Bronchial epithelial cell (primary cell): ENCODE results near the gene NPHS1. TPM values are rescaled to one million over a fixed set of nuclear protein-coding genes. Genes with fewer than 3 reads are reported as not detected.
"Not testable (repeated sequence)": the region's sequence is repeated elsewhere in the genome, so short reads cannot be mapped to it uniquely, and the experiment has no call there.

Experiments used
- DNase-seq: peaks from one replicate; pipeline ENCODE4 v3.0.0-alpha.2; 2010; ENCODE audit warnings: low read depth
- FAIRE-seq: peaks from 2 replicates; lab custom pipeline; 2011; peaks lifted over from hg19 to GRCh38; lab: Jason Lieb, UNC
- H3K27me3 ChIP-seq: 2 replicates; pipeline ENCODE4 v1.5.1; 2011; ENCODE audit warnings: low read length; ENCODE audit not compliant: control insufficient read depth, insufficient read depth
- H3K36me3 ChIP-seq: 2 replicates; pipeline ENCODE4 v1.5.1; 2011; ENCODE audit warnings: low read length; ENCODE audit not compliant: control insufficient read depth, insufficient read depth
- H3K4me3 ChIP-seq: 2 replicates; pipeline ENCODE4 v1.5.1; 2011; ENCODE audit warnings: mild to moderate bottlenecking, low read depth, low read length, control low read depth
- CTCF ChIP-seq: IDR thresholded peaks from 2 replicates; pipeline ENCODE4 v1.5.1; 2011; ENCODE audit warnings: mild to moderate bottlenecking, moderate library complexity, low read length, control low read depth, inconsistent platforms; ENCODE audit not compliant: insufficient read depth, severe bottlenecking
- total RNA-seq: library from RNA; depleted of rRNA; stranded (reverse); fragments of >200 nt; gene quantifications from 2 replicates; pipeline ENCODE4 v1.2.1, GENCODE V29; 2014

Gene NPHS1
- total RNA-seq, 1 donor from 2014 or later = not detected

- no peaks in the 10 kb centered on the region for H3K27me3 ChIP-seq
- DNase-seq (no peak), FAIRE-seq (no peak)
- TF ChIP-seq CTCF = no peak
- H3K4me3 ChIP-seq = no peak overlapping the region
- peaks cover 15% of the 10 kb centered on the region for H3K36me3 ChIP-seq
These were observed 44.3 kb upstream of the NPHS1 start for GRCh38 chr19:35896643-35897040.

GRCh38 chr19:35895911-35896642 lies 43.8 kb upstream of the NPHS1 start:
- H3K27me3 ChIP-seq = no peaks in the 10 kb centered on the region
- no peak overlapping the region for H3K4me3 ChIP-seq
- FAIRE-seq (no peak), DNase-seq (no peak)
- peaks cover 15% of the 10 kb centered on the region for H3K36me3 ChIP-seq
- no peak for TF ChIP-seq CTCF

- no peak for TF ChIP-seq CTCF
- Histone ChIP-seq H3K36me3 (peaks cover 27% of the 10 kb centered on the region), H3K27me3 (no peaks in the 10 kb centered on the region), H3K4me3 (no peak overlapping the region)
- FAIRE-seq = no peak
- no peak for DNase-seq
These were observed 42.0 kb upstream of the NPHS1 start for GRCh38 chr19:35894342-35894741.

- not testable (repeated sequence) for FAIRE-seq, H3K27me3 ChIP-seq, DNase-seq, H3K4me3 ChIP-seq
- H3K36me3 ChIP-seq = peaks cover 29% of the 10 kb centered on the region
These were observed 39.5 kb upstream of the NPHS1 start for GRCh38 chr19:35891819-35892218.

- no peak overlapping the region for H3K4me3 ChIP-seq
- DNase-seq (no peak), FAIRE-seq (no peak)
- H3K36me3 ChIP-seq = peaks cover 19% of the 10 kb centered on the region
- H3K27me3 ChIP-seq = no peaks in the 10 kb centered on the region
- no peak for TF ChIP-seq CTCF
These were observed 37.9 kb upstream of the NPHS1 start for GRCh38 chr19:35890113-35890650.

GRCh38 chr19:35889370-35890112 lies 37.2 kb upstream of the NPHS1 start:
- TF ChIP-seq CTCF = no peak
- peaks cover 19% of the 10 kb centered on the region for H3K36me3 ChIP-seq
- FAIRE-seq = no peak

More at GRCh38 chr19:35889370-35890112, 37.2 kb upstream of the NPHS1 start:
- Histone ChIP-seq H3K4me3 (no peak overlapping the region), H3K27me3 (no peaks in the 10 kb centered on the region)
- DNase-seq = no peak
